IPS-20b (cell line): ENCODE results near the gene ZNF365.
"Not testable (repeated sequence)": the region's sequence is repeated elsewhere in the genome, so short reads cannot be mapped to it uniquely, and the experiment has no call there.

Experiments
- H3K27ac ChIP-seq: one replicate; pipeline ENCODE4 v1.5.1; 2013; ENCODE audit warnings: low read length
- H3K27me3 ChIP-seq: 2 replicates; pipeline ENCODE4 v1.6.1; 2013; ENCODE audit warnings: mild to moderate bottlenecking, low read length, inconsistent platforms; ENCODE audit not compliant: insufficient read depth
- H3K36me3 ChIP-seq: 2 replicates; pipeline ENCODE4 v1.6.1; 2013; ENCODE audit warnings: low read depth, mild to moderate bottlenecking, inconsistent platforms, low read length, moderate library complexity; ENCODE audit not compliant: insufficient read depth
- H3K4me1 ChIP-seq: 2 replicates; pipeline ENCODE4 v1.6.1; 2013; ENCODE audit warnings: mild to moderate bottlenecking, control low read depth, inconsistent platforms, low read length, moderate library complexity; ENCODE audit not compliant: insufficient read depth
- H3K4me3 ChIP-seq: 2 replicates; pipeline ENCODE4 v1.5.1; 2013; ENCODE audit warnings: mild to moderate bottlenecking, low read length, inconsistent platforms
- H3K9ac ChIP-seq: 2 replicates; pipeline ENCODE4 v1.6.1; 2013; ENCODE audit warnings: low read depth, mild to moderate bottlenecking, inconsistent platforms, low read length, moderate library complexity
- H3K9me3 ChIP-seq: 2 replicates; pipeline ENCODE4 v1.6.1; 2013; ENCODE audit warnings: mild to moderate bottlenecking, low read depth, low read length, inconsistent platforms; ENCODE audit not compliant: insufficient read depth

The ZNF365 gene

GRCh38 chr10:62395892-62396291, 21.7 kb downstream of the ZNF365 start:
- H3K9ac ChIP-seq, result no peak overlapping the region
- H3K27ac ChIP-seq, result no peak overlapping the region
- H3K36me3 ChIP-seq, result no peaks in the 10 kb centered on the region
- H3K27me3 ChIP-seq, result no peaks in the 10 kb centered on the region
- no peaks in the 10 kb centered on the region for H3K9me3 ChIP-seq
- peaks cover 4% of the 10 kb centered on the region; the same call in 1 of the 2 replicates for H3K4me1 ChIP-seq
- H3K4me3 ChIP-seq, result no peak overlapping the region

- H3K36me3 ChIP-seq, result no peaks in the 10 kb centered on the region
- no peaks in the 10 kb centered on the region for H3K27me3 ChIP-seq
- peaks cover 4% of the 10 kb centered on the region; the same call in 1 of the 2 replicates for H3K4me1 ChIP-seq
- H3K9me3 ChIP-seq, result no peaks in the 10 kb centered on the region
- no peak overlapping the region for H3K27ac ChIP-seq
- H3K9ac ChIP-seq, result no peak overlapping the region
- no peak overlapping the region for H3K4me3 ChIP-seq
Measured at GRCh38 chr10:62396864-62397263, 22.7 kb downstream of the ZNF365 start.

GRCh38 chr10:62399211-62399610, 25.0 kb downstream of the ZNF365 start:
- H3K9ac ChIP-seq, result no peak overlapping the region
- no peaks in the 10 kb centered on the region for H3K9me3 ChIP-seq
- H3K4me1 ChIP-seq, result peaks cover 4% of the 10 kb centered on the region; the same call in 1 of the 2 replicates
- H3K27ac ChIP-seq, result no peak overlapping the region
- no peak overlapping the region for H3K4me3 ChIP-seq
- H3K27me3 ChIP-seq, result no peaks in the 10 kb centered on the region
- H3K36me3 ChIP-seq, result no peaks in the 10 kb centered on the region

GRCh38 chr10:62402508-62402907, 28.3 kb downstream of the ZNF365 start:
- Histone ChIP-seq H3K4me3 (no peak overlapping the region), H3K9ac (no peak overlapping the region), H3K27me3 (no peaks in the 10 kb centered on the region), H3K9me3 (no peaks in the 10 kb centered on the region), H3K4me1 (no peaks in the 10 kb centered on the region), H3K36me3 (no peaks in the 10 kb centered on the region), H3K27ac (no peak overlapping the region)

GRCh38 chr10:62410528-62410927, 36.4 kb downstream of the ZNF365 start:
- not testable (repeated sequence) for H3K9ac ChIP-seq, H3K4me3 ChIP-seq, H3K36me3 ChIP-seq, H3K27ac ChIP-seq, H3K9me3 ChIP-seq, H3K27me3 ChIP-seq, H3K4me1 ChIP-seq

GRCh38 chr10:62410934-62411333, 36.8 kb downstream of the ZNF365 start:
- H3K4me1 ChIP-seq, H3K9ac ChIP-seq, H3K27ac ChIP-seq, H3K36me3 ChIP-seq, H3K4me3 ChIP-seq, H3K9me3 ChIP-seq, H3K27me3 ChIP-seq: not testable (repeated sequence)

- no peaks in the 10 kb centered on the region for H3K36me3 ChIP-seq
- H3K4me3 ChIP-seq, result no peak overlapping the region
- H3K9ac ChIP-seq, result no peak overlapping the region
- H3K27ac ChIP-seq, result no peak overlapping the region
- peaks cover 3% of the 10 kb centered on the region; the same call in 1 of the 2 replicates for H3K9me3 ChIP-seq
- H3K27me3 ChIP-seq, result no peaks in the 10 kb centered on the region; the same call in 1 of the 2 replicates
- 0 out of 2 replicates have a peak, but pooled peaks cover 4% of the 10 kb centered on the region for H3K4me1 ChIP-seq
Measured at GRCh38 chr10:62413048-62413447, 38.9 kb downstream of the ZNF365 start.

GRCh38 chr10:62413652-62414051, 39.5 kb downstream of the ZNF365 start:
- Histone ChIP-seq H3K9ac (no peak overlapping the region), H3K36me3 (no peaks in the 10 kb centered on the region), H3K27me3 (no peaks in the 10 kb centered on the region; the same call in 1 of the 2 replicates)

GRCh38 chr10:62414359-62414758, 40.2 kb downstream of the ZNF365 start:
- no peaks in the 10 kb centered on the region for H3K36me3 ChIP-seq
- no peak overlapping the region for H3K9ac ChIP-seq
- 0 out of 2 replicates have a peak, but pooled peaks cover 4% of the 10 kb centered on the region for H3K4me1 ChIP-seq
- peaks cover 3% of the 10 kb centered on the region; the same call in 1 of the 2 replicates for H3K9me3 ChIP-seq
- H3K27me3 ChIP-seq, result no peaks in the 10 kb centered on the region; the same call in 1 of the 2 replicates
- H3K4me3 ChIP-seq, result no peak overlapping the region
- H3K27ac ChIP-seq, result no peak overlapping the region

More at GRCh38 chr10:62413652-62414051, 39.5 kb downstream of the ZNF365 start:
- Histone ChIP-seq H3K4me3 (no peak overlapping the region), H3K4me1 (0 out of 2 replicates have a peak, but pooled peaks cover 4% of the 10 kb centered on the region), H3K9me3 (peaks cover 3% of the 10 kb centered on the region; the same call in 1 of the 2 replicates), H3K27ac (no peak overlapping the region)

- peaks cover 4% of the 10 kb centered on the region for H3K4me1 ChIP-seq
- H3K27me3 ChIP-seq, result peaks cover 43% of the 10 kb centered on the region
Measured at GRCh38 chr10:62422068-62422590, 48.0 kb downstream of the ZNF365 start.

GRCh38 chr10:62424026-62424425, 49.9 kb downstream of the ZNF365 start:
- Histone ChIP-seq H3K4me3 (no peak overlapping the region), H3K27ac (no peak overlapping the region), H3K4me1 (peaks cover 8% of the 10 kb centered on the region), H3K9ac (no peak overlapping the region), H3K36me3 (no peaks in the 10 kb centered on the region), H3K27me3 (peaks cover 62% of the 10 kb centered on the region), H3K9me3 (no peaks in the 10 kb centered on the region)

More at GRCh38 chr10:62422068-62422590, 48.0 kb downstream of the ZNF365 start:
- Histone ChIP-seq H3K27ac (no peak overlapping the region), H3K9ac (no peak overlapping the region), H3K4me3 (no peak overlapping the region), H3K36me3 (no peaks in the 10 kb centered on the region), H3K9me3 (no peaks in the 10 kb centered on the region)

- no peaks in the 10 kb centered on the region for H3K9me3 ChIP-seq
- no peak overlapping the region for H3K9ac ChIP-seq
- peaks cover 8% of the 10 kb centered on the region for H3K4me1 ChIP-seq
- H3K27ac ChIP-seq, result no peak overlapping the region
- no peak overlapping the region for H3K4me3 ChIP-seq
- H3K36me3 ChIP-seq, result no peaks in the 10 kb centered on the region
- peaks cover 67% of the 10 kb centered on the region for H3K27me3 ChIP-seq
Measured at GRCh38 chr10:62426086-62426485, 51.9 kb downstream of the ZNF365 start.
